HepG2 (cell line): ENCODE measurements around the gene ANKZF1. TPM values are rescaled to one million over a fixed set of nuclear protein-coding genes. Genes with fewer than 3 reads are reported as not detected.

ENCODE experiments used
- ATAC-seq: fragments of 200-7000 bp; cut with Tn5 transposase; 3 replicates; pipeline ENCODE4 v1.9.1; 2020; ENCODE audit warnings: mild to moderate bottlenecking, moderate library complexity
- BruUV-seq: library from RNA; stranded (reverse); fragments of 400-500 nt; replicated peaks from 2 replicates; lab custom pipeline; 2021; lab: Mats Ljungman, UMichigan
- CTCF ChIA-PET: fragments of 300-600 bp; formaldehyde crosslinking; extraction: SDS; loops from one replicate; lab custom pipeline; 2021; ENCODE audit warnings: low total read pairs, inconsistent platforms, low intra/inter-chr PET ratio; lab: Yijun Ruan, JAX
- POLR2A ChIA-PET: fragments of 350-600 bp; sonication (Branson Sonifier 250); formaldehyde crosslinking; loops from one replicate; lab custom pipeline; 2020; ENCODE audit warnings: antibody characterized with exemption, inconsistent platforms; lab: Yijun Ruan, JAX
- DNase-seq: peaks from one replicate; pipeline ENCODE4 v3.0.0-alpha.2; 2015; ENCODE audit warnings: low spot score
- FAIRE-seq: peaks from 3 replicates; lab custom pipeline; 2011; peaks lifted over from hg19 to GRCh38; lab: Jason Lieb, UNC
- H2AFZ ChIP-seq: one replicate; pipeline ENCODE4 v1.6.1; 2011; ENCODE audit warnings: low read length, inconsistent platforms
- H3K27ac ChIP-seq: fragments of 300-600 bp; 3 replicates; pipeline ENCODE4 v1.8.0; 2011; ENCODE audit warnings: mixed run types, mild to moderate bottlenecking, mixed read lengths, low read length, inconsistent platforms; ENCODE audit not compliant: insufficient read depth; ENCODE audit errors: extremely low read length
- H3K27me3 ChIP-seq, 2 experiments: fragments of 200-600 bp in 1 of 2; 2 replicates in 1 of 2; 3 replicates in 1 of 2; pipeline versions ENCODE4 v1.6.0 to v1.8.0; 2011; ENCODE audit warnings: low read length in 2 of 2, mild to moderate bottlenecking in 2 of 2, moderate library complexity in 2 of 2, inconsistent platforms in 1 of 2; ENCODE audit not compliant: insufficient read depth in 2 of 2, control insufficient read depth in 1 of 2
- H3K36me3 ChIP-seq, 2 experiments: fragments of 200-600 bp in 1 of 2; replicated peaks in 1 of 2; 2 replicates in 1 of 2; 3 replicates in 1 of 2; pipeline versions ENCODE4 v1.5.1 to v1.8.0; 2011; ENCODE audit warnings: low read length in 2 of 2, inconsistent platforms in 1 of 2; ENCODE audit not compliant: insufficient read depth in 2 of 2, control insufficient read depth in 1 of 2
- H3K4me1 ChIP-seq: 2 replicates; pipeline ENCODE4 v1.5.1; 2012; ENCODE audit warnings: low read length, inconsistent platforms; ENCODE audit not compliant: insufficient read depth
- H3K4me2 ChIP-seq: 2 replicates; pipeline ENCODE4 v1.6.0; 2011; ENCODE audit warnings: low read depth, low read length, inconsistent platforms
- H3K4me3 ChIP-seq, 3 experiments: fragments of 200-600 bp in 1 of 3; sonication (generic), shearing (Covaris generic) in 1 of 3; replicated peaks in 1 of 3; 2 replicates each; pipeline ENCODE4 v1.5.1; 2011 to 2016; ENCODE audit warnings: low read length in 3 of 3, inconsistent platforms in 2 of 3, low read depth in 2 of 3, mild to moderate bottlenecking in 2 of 3, control low read depth in 1 of 3, mixed read lengths in 1 of 3; ENCODE audit not compliant: insufficient read depth in 1 of 3
- H3K79me2 ChIP-seq: one replicate; pipeline ENCODE4 v1.6.1; 2011; ENCODE audit warnings: low read length, inconsistent platforms; ENCODE audit not compliant: insufficient read depth
- H3K9ac ChIP-seq: 2 replicates; pipeline ENCODE4 v1.6.0; 2011; ENCODE audit warnings: mild to moderate bottlenecking, low read depth, low read length, inconsistent platforms; ENCODE audit not compliant: insufficient read depth
- H3K9me3 ChIP-seq: 2 replicates; pipeline ENCODE4 v1.5.1; 2012; ENCODE audit warnings: mild to moderate bottlenecking, low read length
- H4K20me1 ChIP-seq: 2 replicates; pipeline ENCODE4 v1.6.0; 2011; ENCODE audit warnings: inconsistent platforms, mild to moderate bottlenecking, low read length, moderate library complexity; ENCODE audit not compliant: insufficient read depth
- KAT8 ChIP-seq: IDR thresholded peaks from 2 replicates; pipeline ENCODE4 v1.6.1; 2016; ENCODE audit warnings: missing genetic modification reagents, missing compliant biosample characterization
- ZNF552 ChIP-seq: sonication (generic); formaldehyde crosslinking; IDR thresholded peaks from 2 replicates; pipeline ENCODE4 v1.9.0; 2022; ENCODE audit warnings: missing genetic modification reagents, mild to moderate bottlenecking, borderline replicate concordance
- ZNF614 ChIP-seq: IDR thresholded peaks from 2 replicates; pipeline ENCODE4 v1.6.1; 2018; ENCODE audit warnings: missing biosample characterization, missing genetic modification reagents, inconsistent platforms, borderline replicate concordance
- WGBS: methylation state at CpG from one replicate; pipeline ENCODE4 v1.1.6; 2017; ENCODE audit warnings: low lambda C conversion rate; 5-methylcytosine and 5-hydroxymethylcytosine counted together
- in situ Hi-C: cut with HindIII; loops from 2 replicates; pipeline ENCODE4 v1.10.0; 2017; ENCODE audit warnings: low pct_unique_long_range_greater_than_20kb; ENCODE audit not compliant: extremely low pct_ligation_motif_present
- intact Hi-C: fragments of 100-400 bp; cut with micrococcal nuclease; formaldehyde crosslinking; loops from one replicate; pipeline ENCODE4 v1.10.0; 2022; ENCODE audit not compliant: unreplicated experiment
- polyA plus RNA-seq, 8 experiments: library from polyadenylated mRNA; depleted of rRNA in 3 of 8; stranded (reverse) in 7 of 8; unstranded in 1 of 8; fragments of >200 nt; fragmentation: Illumina TruSeq in 4 of 8; extraction: Trizol in 4 of 8; gene quantifications; 2 replicates each; pipeline versions ENCODE4 v1.2.1 to v1.2.3, GENCODE V29; 2011 to 2016; ENCODE audit warnings: low read depth in 4 of 8, missing spikeins in 1 of 8, mixed read lengths in 1 of 8; ENCODE audit not compliant: insufficient read depth in 1 of 8
- total RNA-seq, 5 experiments: library from RNA; depleted of rRNA; stranded (reverse); fragments of >200 nt; fragmentation: Illumina TruSeq; extraction: Trizol; gene quantifications; 2 replicates each; pipeline ENCODE4 v1.2.3, GENCODE V29; 2016; ENCODE audit warnings: low read depth in 1 of 5
- TF ChIP-seq, protein P1 (sequence below): sonication (generic); formaldehyde crosslinking; IDR thresholded peaks from 2 replicates; pipeline ENCODE4 v1.4.0; 2020; ENCODE audit warnings: mild to moderate bottlenecking, low read depth, missing genetic modification reagents
- TF ChIP-seq, protein P2 (sequence below): sonication (generic); formaldehyde crosslinking; IDR thresholded peaks from 2 replicates; pipeline ENCODE4 v1.4.0; 2020; ENCODE audit warnings: missing genetic modification reagents, borderline replicate concordance
- TF ChIP-seq, protein P3 (sequence below): sonication (generic); formaldehyde crosslinking; IDR thresholded peaks from 2 replicates; pipeline ENCODE4 v1.5.1; 2020; ENCODE audit warnings: missing genetic modification reagents, mild to moderate bottlenecking, borderline replicate concordance
- TF ChIP-seq, protein P4 (sequence below): sonication (generic); formaldehyde crosslinking; IDR thresholded peaks from 2 replicates; pipeline ENCODE4 v1.4.0; 2020; ENCODE audit warnings: mild to moderate bottlenecking, missing genetic modification reagents
- TF ChIP-seq, protein P5 (sequence below): sonication (generic); formaldehyde crosslinking; IDR thresholded peaks from 2 replicates; pipeline ENCODE4 v1.8.0; 2022; ENCODE audit warnings: mild to moderate bottlenecking, missing genetic modification reagents, moderate library complexity
- TF ChIP-seq, protein P6 (sequence below): sonication (generic); formaldehyde crosslinking; IDR thresholded peaks from 2 replicates; pipeline ENCODE4 v1.4.0; 2020; ENCODE audit warnings: missing genetic modification reagents, mild to moderate bottlenecking, borderline replicate concordance

ANKZF1 gene
- total and polyA plus RNA-seq, 2 of the 13 experiments (the other 11 are each of a cell fraction or from before 2014, with no cell fraction given) = 25.3 to 128 TPM

DNA sequence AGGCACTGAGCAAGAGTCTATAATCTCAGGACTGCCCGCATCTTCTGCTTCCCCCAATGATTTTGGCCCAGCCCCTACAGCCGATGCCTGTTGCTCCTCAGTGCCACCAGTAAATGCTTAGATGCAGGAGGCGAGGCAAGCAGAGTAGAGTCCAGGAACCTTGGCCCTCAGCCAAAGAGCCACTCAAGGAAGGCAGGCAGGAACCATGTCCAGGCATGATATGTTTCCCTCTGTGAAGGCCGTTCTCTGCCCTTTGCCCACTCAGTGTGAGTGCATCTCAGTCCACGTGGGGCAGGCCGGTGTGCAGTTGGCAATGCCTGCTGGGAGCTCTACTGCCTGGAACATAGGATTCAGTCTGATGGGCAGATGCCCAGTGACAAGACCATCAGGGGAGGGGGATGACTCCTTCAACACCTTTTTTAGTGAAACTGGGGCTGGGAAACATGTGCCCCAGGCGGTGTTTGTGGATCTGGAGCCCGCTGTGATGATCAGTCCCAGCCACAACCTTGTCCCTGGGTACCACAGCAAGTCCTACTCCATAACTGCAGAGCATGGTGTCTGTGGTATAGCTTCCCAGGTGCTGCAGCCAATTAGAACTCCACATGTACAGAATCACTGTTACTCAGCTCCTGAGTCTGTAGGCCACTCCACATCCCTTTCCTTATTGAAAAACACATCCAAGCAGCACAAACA lies 39.9 kb downstream of the ANKZF1 start:
- Histone ChIP-seq H3K79me2 (no peaks in the 10 kb centered on the region), H3K4me2 (peak overlapping the region; percentile 52), H3K9me3 (no peaks in the 10 kb centered on the region), H3K27me3 (peaks cover 2 to 24% of the 10 kb centered on the region in 2 experiments; a peak in 3 of 5 replicates), H3K9ac (no peak overlapping the region), H3K4me3 (0 out of 6 replicates have a peak overlapping the region, but pooled peaks of 1 of the 3 experiments have one; percentile 29), H3K36me3 (no peaks in the 10 kb centered on the region), H3K4me1 (peaks cover 37% of the 10 kb centered on the region), H3K27ac (peak overlapping the region; percentile 3), H2AFZ (no peak overlapping the region), H4K20me1 (no peaks in the 10 kb centered on the region)
- ChIA-PET CTCF (no interaction called here), POLR2A (interaction anchor here (0.9 to 2.1 kb wide), 12 partner anchors 8 to 118 kb away, joined by 3 to 22 read pairs (median 4); partner anchors contain the start of genes ANKZF1, ATG9A, DNAJB2 and DNPEP)
- ATAC-seq = peak; percentile 76
- BruUV-seq = no TSS peak
- peak; percentile 54 for DNase-seq
- intact Hi-C loops (no loop called here), in situ Hi-C loops (no loop called here)
- 10% methylated on average over 6 of the region's 8 CpGs for WGBS
- FAIRE-seq = peak; percentile 57
- TF ChIP-seq, protein P1, sequence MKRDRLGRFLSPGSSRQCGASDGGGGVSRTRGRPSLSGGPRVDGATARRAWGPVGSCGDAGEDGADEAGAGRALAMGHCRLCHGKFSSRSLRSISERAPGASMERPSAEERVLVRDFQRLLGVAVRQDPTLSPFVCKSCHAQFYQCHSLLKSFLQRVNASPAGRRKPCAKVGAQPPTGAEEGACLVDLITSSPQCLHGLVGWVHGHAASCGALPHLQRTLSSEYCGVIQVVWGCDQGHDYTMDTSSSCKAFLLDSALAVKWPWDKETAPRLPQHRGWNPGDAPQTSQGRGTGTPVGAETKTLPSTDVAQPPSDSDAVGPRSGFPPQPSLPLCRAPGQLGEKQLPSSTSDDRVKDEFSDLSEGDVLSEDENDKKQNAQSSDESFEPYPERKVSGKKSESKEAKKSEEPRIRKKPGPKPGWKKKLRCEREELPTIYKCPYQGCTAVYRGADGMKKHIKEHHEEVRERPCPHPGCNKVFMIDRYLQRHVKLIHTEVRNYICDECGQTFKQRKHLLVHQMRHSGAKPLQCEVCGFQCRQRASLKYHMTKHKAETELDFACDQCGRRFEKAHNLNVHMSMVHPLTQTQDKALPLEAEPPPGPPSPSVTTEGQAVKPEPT = no peak
- TF ChIP-seq, protein P2, sequence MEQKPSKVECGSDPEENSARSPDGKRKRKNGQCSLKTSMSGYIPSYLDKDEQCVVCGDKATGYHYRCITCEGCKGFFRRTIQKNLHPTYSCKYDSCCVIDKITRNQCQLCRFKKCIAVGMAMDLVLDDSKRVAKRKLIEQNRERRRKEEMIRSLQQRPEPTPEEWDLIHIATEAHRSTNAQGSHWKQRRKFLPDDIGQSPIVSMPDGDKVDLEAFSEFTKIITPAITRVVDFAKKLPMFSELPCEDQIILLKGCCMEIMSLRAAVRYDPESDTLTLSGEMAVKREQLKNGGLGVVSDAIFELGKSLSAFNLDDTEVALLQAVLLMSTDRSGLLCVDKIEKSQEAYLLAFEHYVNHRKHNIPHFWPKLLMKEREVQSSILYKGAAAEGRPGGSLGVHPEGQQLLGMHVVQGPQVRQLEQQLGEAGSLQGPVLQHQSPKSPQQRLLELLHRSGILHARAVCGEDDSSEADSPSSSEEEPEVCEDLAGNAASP = peak; percentile 85; the same call in 1 of the 2 replicates
- TF ChIP-seq ZNF614 (CRISPR knock-in tag) (no peak), ZNF552 (CRISPR knock-in tag) (no peak), KAT8 (CRISPR knock-in tag) (no peak)
- TF ChIP-seq, protein P3, sequence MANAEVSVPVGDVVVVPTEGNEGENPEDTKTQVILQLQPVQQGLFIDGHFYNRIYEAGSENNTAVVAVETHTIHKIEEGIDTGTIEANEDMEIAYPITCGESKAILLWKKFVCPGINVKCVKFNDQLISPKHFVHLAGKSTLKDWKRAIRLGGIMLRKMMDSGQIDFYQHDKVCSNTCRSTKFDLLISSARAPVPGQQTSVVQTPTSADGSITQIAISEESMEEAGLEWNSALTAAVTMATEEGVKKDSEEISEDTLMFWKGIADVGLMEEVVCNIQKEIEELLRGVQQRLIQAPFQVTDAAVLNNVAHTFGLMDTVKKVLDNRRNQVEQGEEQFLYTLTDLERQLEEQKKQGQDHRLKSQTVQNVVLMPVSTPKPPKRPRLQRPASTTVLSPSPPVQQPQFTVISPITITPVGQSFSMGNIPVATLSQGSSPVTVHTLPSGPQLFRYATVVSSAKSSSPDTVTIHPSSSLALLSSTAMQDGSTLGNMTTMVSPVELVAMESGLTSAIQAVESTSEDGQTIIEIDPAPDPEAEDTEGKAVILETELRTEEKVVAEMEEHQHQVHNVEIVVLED (CRISPR knock-in tag) = no peak
- TF ChIP-seq, protein P4, sequence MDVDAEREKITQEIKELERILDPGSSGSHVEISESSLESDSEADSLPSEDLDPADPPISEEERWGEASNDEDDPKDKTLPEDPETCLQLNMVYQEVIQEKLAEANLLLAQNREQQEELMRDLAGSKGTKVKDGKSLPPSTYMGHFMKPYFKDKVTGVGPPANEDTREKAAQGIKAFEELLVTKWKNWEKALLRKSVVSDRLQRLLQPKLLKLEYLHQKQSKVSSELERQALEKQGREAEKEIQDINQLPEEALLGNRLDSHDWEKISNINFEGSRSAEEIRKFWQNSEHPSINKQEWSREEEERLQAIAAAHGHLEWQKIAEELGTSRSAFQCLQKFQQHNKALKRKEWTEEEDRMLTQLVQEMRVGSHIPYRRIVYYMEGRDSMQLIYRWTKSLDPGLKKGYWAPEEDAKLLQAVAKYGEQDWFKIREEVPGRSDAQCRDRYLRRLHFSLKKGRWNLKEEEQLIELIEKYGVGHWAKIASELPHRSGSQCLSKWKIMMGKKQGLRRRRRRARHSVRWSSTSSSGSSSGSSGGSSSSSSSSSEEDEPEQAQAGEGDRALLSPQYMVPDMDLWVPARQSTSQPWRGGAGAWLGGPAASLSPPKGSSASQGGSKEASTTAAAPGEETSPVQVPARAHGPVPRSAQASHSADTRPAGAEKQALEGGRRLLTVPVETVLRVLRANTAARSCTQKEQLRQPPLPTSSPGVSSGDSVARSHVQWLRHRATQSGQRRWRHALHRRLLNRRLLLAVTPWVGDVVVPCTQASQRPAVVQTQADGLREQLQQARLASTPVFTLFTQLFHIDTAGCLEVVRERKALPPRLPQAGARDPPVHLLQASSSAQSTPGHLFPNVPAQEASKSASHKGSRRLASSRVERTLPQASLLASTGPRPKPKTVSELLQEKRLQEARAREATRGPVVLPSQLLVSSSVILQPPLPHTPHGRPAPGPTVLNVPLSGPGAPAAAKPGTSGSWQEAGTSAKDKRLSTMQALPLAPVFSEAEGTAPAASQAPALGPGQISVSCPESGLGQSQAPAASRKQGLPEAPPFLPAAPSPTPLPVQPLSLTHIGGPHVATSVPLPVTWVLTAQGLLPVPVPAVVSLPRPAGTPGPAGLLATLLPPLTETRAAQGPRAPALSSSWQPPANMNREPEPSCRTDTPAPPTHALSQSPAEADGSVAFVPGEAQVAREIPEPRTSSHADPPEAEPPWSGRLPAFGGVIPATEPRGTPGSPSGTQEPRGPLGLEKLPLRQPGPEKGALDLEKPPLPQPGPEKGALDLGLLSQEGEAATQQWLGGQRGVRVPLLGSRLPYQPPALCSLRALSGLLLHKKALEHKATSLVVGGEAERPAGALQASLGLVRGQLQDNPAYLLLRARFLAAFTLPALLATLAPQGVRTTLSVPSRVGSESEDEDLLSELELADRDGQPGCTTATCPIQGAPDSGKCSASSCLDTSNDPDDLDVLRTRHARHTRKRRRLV (CRISPR knock-in tag) = no peak
- TF ChIP-seq, protein P5, sequence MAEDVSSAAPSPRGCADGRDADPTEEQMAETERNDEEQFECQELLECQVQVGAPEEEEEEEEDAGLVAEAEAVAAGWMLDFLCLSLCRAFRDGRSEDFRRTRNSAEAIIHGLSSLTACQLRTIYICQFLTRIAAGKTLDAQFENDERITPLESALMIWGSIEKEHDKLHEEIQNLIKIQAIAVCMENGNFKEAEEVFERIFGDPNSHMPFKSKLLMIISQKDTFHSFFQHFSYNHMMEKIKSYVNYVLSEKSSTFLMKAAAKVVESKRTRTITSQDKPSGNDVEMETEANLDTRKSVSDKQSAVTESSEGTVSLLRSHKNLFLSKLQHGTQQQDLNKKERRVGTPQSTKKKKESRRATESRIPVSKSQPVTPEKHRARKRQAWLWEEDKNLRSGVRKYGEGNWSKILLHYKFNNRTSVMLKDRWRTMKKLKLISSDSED (CRISPR knock-in tag) = no peak
- TF ChIP-seq, protein P6, sequence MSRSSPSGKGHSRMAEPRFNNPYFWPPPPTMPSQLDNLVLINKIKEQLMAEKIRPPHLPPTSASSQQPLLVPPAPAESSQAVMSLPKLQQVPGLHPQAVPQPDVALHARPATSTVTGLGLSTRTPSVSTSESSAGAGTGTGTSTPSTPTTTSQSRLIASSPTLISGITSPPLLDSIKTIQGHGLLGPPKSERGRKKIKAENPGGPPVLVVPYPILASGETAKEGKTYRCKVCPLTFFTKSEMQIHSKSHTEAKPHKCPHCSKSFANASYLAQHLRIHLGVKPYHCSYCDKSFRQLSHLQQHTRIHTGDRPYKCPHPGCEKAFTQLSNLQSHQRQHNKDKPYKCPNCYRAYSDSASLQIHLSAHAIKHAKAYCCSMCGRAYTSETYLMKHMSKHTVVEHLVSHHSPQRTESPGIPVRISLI (CRISPR knock-in tag) = no peak
